Measurements from ENCODE around the gene ZNF385A. TPM values are rescaled to one million over a fixed set of nuclear protein-coding genes. Genes with fewer than 3 reads are reported as not detected.

Gene ZNF385A
- total RNA-seq, 1 experiment from 2014 or later, result 5.7 TPM

- no peak overlapping the region for H3K27ac Mint-ChIP-seq
- no CpG with 5 or more reads among the region's 2 CpGs for WGBS (ENCODE audit: extremely low coverage, insufficient read length, low lambda C conversion rate)
- H2BK5ac ChIP-seq (ENCODE audit: insufficient read length, low read length), result no peak overlapping the region
Observed at GRCh38 chr12:54421879-54422250, 37.3 kb upstream of the ZNF385A start.

More at GRCh38 chr12:54421879-54422250, 37.3 kb upstream of the ZNF385A start:
- no peaks in the 10 kb centered on the region for H4K20me1 ChIP-seq (ENCODE audit: control insufficient read depth, insufficient read depth, insufficient read length)
- H3K23me2 ChIP-seq (ENCODE audit: insufficient read length, low read depth, low read length, poor library complexity, severe bottlenecking), result peaks cover 16% of the 10 kb centered on the region
- DNase-seq, result no peak
- no peak overlapping the region for H3K9ac ChIP-seq (ENCODE audit: extremely low read depth, insufficient read length, low read length)
- no peaks in the 10 kb centered on the region for H3K79me2 ChIP-seq (ENCODE audit: insufficient read depth, low read length)
- no peak overlapping the region for H2BK15ac ChIP-seq (ENCODE audit: low read depth, low read length)
- no peak overlapping the region for H3K27ac ChIP-seq (ENCODE audit: insufficient read length, low read depth, low read length)
- H3K27me3 ChIP-seq (ENCODE audit: insufficient read depth, low read length), result no peaks in the 10 kb centered on the region; the same call in 1 of the 2 replicates
- no peak overlapping the region for H4K5ac ChIP-seq (ENCODE audit: insufficient read length, low read depth, low read length)
- H2BK120ac ChIP-seq (ENCODE audit: low read depth, low read length, poor library complexity, severe bottlenecking), result no peak overlapping the region
- H4K91ac ChIP-seq (ENCODE audit: insufficient read length, low read depth, low read length), result no peak overlapping the region
- no peak overlapping the region for H3K18ac ChIP-seq (ENCODE audit: insufficient read length, low read depth, low read length)
- no peak overlapping the region for H3K23ac ChIP-seq (ENCODE audit: insufficient read length, low read depth, low read length)
- Mint-ChIP-seq H3K9me3 (no peaks in the 10 kb centered on the region), H3K27me3 (ENCODE audit: low read depth) (peaks cover 88% of the 10 kb centered on the region), H3K36me3 (ENCODE audit: insufficient read depth in 1 of 3, low read depth in 3 of 3) (no peaks in the 10 kb centered on the region; a peak in 1 of 7 replicates), H3K4me1 (peaks cover 38 to 46% of the 10 kb centered on the region in 2 experiments), H3K4me3 (no peak overlapping the region)
- H3K14ac ChIP-seq (ENCODE audit: insufficient read depth, low read length), result no peak overlapping the region
- H2BK20ac ChIP-seq (ENCODE audit: low read depth, low read length, poor library complexity, severe bottlenecking), result no peak overlapping the region
- no peak overlapping the region for H3K4ac ChIP-seq (ENCODE audit: low read depth, low read length)
- no peak overlapping the region for H3K56ac ChIP-seq (ENCODE audit: insufficient read length, low read depth, low read length)
- no peaks in the 10 kb centered on the region for H3K9me3 ChIP-seq (ENCODE audit: control insufficient read depth, low read depth, low read length)
- H2BK12ac ChIP-seq (ENCODE audit: insufficient read length, low read depth, low read length), result no peak overlapping the region
- H3K4me2 ChIP-seq (ENCODE audit: insufficient read depth, insufficient read length, low read length), result no peak overlapping the region
- H3K4me1 ChIP-seq (ENCODE audit: insufficient read depth, low read length), result peaks cover 5% of the 10 kb centered on the region; the same call in 1 of the 2 replicates
- no peak overlapping the region for H2AFZ ChIP-seq (ENCODE audit: low read length)
- TF ChIP-seq, protein P1, sequence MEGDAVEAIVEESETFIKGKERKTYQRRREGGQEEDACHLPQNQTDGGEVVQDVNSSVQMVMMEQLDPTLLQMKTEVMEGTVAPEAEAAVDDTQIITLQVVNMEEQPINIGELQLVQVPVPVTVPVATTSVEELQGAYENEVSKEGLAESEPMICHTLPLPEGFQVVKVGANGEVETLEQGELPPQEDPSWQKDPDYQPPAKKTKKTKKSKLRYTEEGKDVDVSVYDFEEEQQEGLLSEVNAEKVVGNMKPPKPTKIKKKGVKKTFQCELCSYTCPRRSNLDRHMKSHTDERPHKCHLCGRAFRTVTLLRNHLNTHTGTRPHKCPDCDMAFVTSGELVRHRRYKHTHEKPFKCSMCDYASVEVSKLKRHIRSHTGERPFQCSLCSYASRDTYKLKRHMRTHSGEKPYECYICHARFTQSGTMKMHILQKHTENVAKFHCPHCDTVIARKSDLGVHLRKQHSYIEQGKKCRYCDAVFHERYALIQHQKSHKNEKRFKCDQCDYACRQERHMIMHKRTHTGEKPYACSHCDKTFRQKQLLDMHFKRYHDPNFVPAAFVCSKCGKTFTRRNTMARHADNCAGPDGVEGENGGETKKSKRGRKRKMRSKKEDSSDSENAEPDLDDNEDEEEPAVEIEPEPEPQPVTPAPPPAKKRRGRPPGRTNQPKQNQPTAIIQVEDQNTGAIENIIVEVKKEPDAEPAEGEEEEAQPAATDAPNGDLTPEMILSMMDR (conservative IDR thresholded peaks at IDR 0.05), result no peak
- H3T11ph ChIP-seq (ENCODE audit: low read length), result no peak overlapping the region
- no peak overlapping the region for H4K8ac ChIP-seq (replicated peaks; ENCODE audit: insufficient read length, low read depth, low read length)
- H2AK5ac ChIP-seq (ENCODE audit: insufficient read length, low read length), result no peak overlapping the region
- H3K79me1 ChIP-seq (ENCODE audit: insufficient read depth, low read depth, low read length, poor library complexity, severe bottlenecking), result no peaks in the 10 kb centered on the region
